Measurements from ENCODE around the gene APBB1IP.

- TF ChIP-seq CTCF (IDR thresholded peaks at IDR 0.05) = no peak
- no peak for TF ChIP-seq EZH2 (IDR thresholded peaks at IDR 0.05; ENCODE audit: borderline replicate concordance, insufficient read depth, low read depth, low read length, poor library complexity, severe bottlenecking)
These were observed 29.2 kb upstream of the APBB1IP start for GRCh38 chr10:26408858-26409494.

Data from B cell (primary cell).